ENCODE data around the gene PPP1R3E.

- no peak for TF ChIP-seq CTCF (conservative IDR thresholded peaks at IDR 0.05 in 1 of 2, IDR thresholded peaks at IDR 0.05 in 1 of 2; ENCODE audit: low read depth in 1 of 2, low read length in 2 of 2)
- TF ChIP-seq EZH2 (IDR thresholded peaks at IDR 0.05; ENCODE audit: low read length, missing control alignments), result no peak
These were observed 43.5 kb upstream of the PPP1R3E start for GRCh38 chr14:23345987-23346692.

All from fibroblast of lung (primary cell).